ENCODE results near the gene ACOT4. TPM values are rescaled to one million over a fixed set of nuclear protein-coding genes. Genes with fewer than 3 reads are reported as not detected.

Gene ACOT4
- polyA plus RNA-seq, 1 donor from 2014 or later = 1.1 TPM

DNA sequence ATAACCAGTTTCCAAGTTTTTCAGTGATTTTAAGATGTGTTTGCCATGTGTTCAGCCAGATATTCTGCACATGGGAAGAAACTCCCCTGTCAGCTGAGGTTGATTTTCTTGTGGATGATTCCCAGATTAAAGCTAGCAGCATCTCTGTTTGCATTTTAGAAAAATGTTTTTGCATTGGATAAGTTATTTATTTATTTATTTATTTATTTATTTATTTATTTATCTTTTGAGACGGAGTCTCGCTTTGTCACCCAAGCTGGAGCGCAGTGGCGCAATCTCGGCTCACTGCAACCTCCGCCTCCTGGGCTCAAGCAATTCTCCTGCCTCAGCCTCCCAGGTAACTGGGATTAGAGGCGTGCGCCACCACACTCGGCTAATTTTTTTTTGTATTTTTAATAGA, 2.8 kb downstream of the ACOT4 start:
- peaks cover 20% of the 10 kb centered on the region for H3K27me3 ChIP-seq (ENCODE audit: insufficient read depth, low read depth, low read length)

DNA sequence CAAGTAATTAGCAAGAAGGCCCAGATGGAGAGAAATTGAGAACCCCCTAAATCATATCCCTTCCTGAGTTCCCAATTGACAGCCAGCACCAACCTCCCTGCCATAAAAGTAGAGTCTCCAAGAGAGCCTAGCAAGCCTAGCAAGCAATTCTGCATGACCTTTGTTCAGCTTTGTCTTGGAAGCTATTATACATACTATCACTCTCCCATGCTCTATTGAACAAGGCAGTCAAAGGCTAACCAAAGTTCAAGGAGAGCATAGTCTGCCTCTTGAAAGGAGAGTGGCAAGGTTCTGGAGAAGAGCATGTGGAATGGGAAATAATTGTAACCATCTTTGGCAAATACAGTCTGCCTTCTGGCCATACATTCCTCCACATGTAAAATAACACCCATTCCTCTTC, 7.8 kb downstream of the ACOT4 start:
- no peaks in the 10 kb centered on the region for H3K9me2 ChIP-seq (ENCODE audit: insufficient read depth, low read length)
- H3K36me3 ChIP-seq (ENCODE audit: insufficient read depth, low read length) = no peaks in the 10 kb centered on the region
- no peaks in the 10 kb centered on the region for H3K27me3 ChIP-seq (ENCODE audit: insufficient read depth, low read depth, low read length)
- H3K27ac ChIP-seq (ENCODE audit: low read length) = no peak overlapping the region
- no peak overlapping the region for H3K4me3 ChIP-seq (ENCODE audit: low read length)
- no peaks in the 10 kb centered on the region for H3K9me3 ChIP-seq (ENCODE audit: low read length)
- no peaks in the 10 kb centered on the region for H4K20me1 ChIP-seq (ENCODE audit: insufficient read depth)
- no peaks in the 10 kb centered on the region for H3F3A ChIP-seq (ENCODE audit: insufficient read depth, low read length, poor library complexity, severe bottlenecking)
- H2AFZ ChIP-seq (ENCODE audit: low read depth, low read length) = no peak overlapping the region
- TF ChIP-seq, protein P1, sequence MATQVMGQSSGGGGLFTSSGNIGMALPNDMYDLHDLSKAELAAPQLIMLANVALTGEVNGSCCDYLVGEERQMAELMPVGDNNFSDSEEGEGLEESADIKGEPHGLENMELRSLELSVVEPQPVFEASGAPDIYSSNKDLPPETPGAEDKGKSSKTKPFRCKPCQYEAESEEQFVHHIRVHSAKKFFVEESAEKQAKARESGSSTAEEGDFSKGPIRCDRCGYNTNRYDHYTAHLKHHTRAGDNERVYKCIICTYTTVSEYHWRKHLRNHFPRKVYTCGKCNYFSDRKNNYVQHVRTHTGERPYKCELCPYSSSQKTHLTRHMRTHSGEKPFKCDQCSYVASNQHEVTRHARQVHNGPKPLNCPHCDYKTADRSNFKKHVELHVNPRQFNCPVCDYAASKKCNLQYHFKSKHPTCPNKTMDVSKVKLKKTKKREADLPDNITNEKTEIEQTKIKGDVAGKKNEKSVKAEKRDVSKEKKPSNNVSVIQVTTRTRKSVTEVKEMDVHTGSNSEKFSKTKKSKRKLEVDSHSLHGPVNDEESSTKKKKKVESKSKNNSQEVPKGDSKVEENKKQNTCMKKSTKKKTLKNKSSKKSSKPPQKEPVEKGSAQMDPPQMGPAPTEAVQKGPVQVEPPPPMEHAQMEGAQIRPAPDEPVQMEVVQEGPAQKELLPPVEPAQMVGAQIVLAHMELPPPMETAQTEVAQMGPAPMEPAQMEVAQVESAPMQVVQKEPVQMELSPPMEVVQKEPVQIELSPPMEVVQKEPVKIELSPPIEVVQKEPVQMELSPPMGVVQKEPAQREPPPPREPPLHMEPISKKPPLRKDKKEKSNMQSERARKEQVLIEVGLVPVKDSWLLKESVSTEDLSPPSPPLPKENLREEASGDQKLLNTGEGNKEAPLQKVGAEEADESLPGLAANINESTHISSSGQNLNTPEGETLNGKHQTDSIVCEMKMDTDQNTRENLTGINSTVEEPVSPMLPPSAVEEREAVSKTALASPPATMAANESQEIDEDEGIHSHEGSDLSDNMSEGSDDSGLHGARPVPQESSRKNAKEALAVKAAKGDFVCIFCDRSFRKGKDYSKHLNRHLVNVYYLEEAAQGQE (IDR thresholded peaks at IDR 0.05; ENCODE audit: borderline replicate concordance) = no peak
- TF ChIP-seq, protein P2, sequence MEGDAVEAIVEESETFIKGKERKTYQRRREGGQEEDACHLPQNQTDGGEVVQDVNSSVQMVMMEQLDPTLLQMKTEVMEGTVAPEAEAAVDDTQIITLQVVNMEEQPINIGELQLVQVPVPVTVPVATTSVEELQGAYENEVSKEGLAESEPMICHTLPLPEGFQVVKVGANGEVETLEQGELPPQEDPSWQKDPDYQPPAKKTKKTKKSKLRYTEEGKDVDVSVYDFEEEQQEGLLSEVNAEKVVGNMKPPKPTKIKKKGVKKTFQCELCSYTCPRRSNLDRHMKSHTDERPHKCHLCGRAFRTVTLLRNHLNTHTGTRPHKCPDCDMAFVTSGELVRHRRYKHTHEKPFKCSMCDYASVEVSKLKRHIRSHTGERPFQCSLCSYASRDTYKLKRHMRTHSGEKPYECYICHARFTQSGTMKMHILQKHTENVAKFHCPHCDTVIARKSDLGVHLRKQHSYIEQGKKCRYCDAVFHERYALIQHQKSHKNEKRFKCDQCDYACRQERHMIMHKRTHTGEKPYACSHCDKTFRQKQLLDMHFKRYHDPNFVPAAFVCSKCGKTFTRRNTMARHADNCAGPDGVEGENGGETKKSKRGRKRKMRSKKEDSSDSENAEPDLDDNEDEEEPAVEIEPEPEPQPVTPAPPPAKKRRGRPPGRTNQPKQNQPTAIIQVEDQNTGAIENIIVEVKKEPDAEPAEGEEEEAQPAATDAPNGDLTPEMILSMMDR (IDR thresholded peaks at IDR 0.05; ENCODE audit: poor library complexity, severe bottlenecking) = no peak
- no peak for TF ChIP-seq EP300 (conservative IDR thresholded peaks at IDR 0.05; ENCODE audit: poor library complexity, severe bottlenecking)
- TF ChIP-seq SMC3 (conservative IDR thresholded peaks at IDR 0.05; ENCODE audit: poor library complexity) = no peak
- TF ChIP-seq EZH2 (IDR thresholded peaks at IDR 0.05; ENCODE audit: borderline replicate concordance, insufficient read depth, low read length, poor library complexity, severe bottlenecking) = no peak
- TF ChIP-seq POLR2AphosphoS5 (IDR thresholded peaks at IDR 0.05) = no peak
- TF ChIP-seq RAD21 (conservative IDR thresholded peaks at IDR 0.05) = no peak
- no peak for TF ChIP-seq TAF1 (IDR thresholded peaks at IDR 0.05; ENCODE audit: low read depth)
- no peak for TF ChIP-seq MXI1 (conservative IDR thresholded peaks at IDR 0.05; ENCODE audit: poor library complexity, severe bottlenecking)
- H3K4me2 ChIP-seq (ENCODE audit: low read length) = no peak overlapping the region
- H3K9ac ChIP-seq (ENCODE audit: low read length) = no peak overlapping the region
- H3K79me2 ChIP-seq (replicated peaks; ENCODE audit: insufficient read depth, low read length) = no peaks in the 10 kb centered on the region

More for the DNA sequence above, 2.8 kb downstream of the ACOT4 start:
- H3K9me2 ChIP-seq (ENCODE audit: insufficient read depth, low read length) = no peaks in the 10 kb centered on the region
- H3K9ac ChIP-seq (ENCODE audit: low read length) = no peak overlapping the region
- no peak overlapping the region for H2AFZ ChIP-seq (ENCODE audit: low read depth, low read length)
- H3F3A ChIP-seq (ENCODE audit: insufficient read depth, low read length, poor library complexity, severe bottlenecking) = no peaks in the 10 kb centered on the region
- H3K36me3 ChIP-seq (ENCODE audit: insufficient read depth, low read length) = no peaks in the 10 kb centered on the region
- no peaks in the 10 kb centered on the region for H4K20me1 ChIP-seq (ENCODE audit: insufficient read depth)
- H3K4me2 ChIP-seq (ENCODE audit: low read length) = no peak overlapping the region
- no peak overlapping the region for H3K27ac ChIP-seq (ENCODE audit: low read length)
- no peaks in the 10 kb centered on the region for H3K9me3 ChIP-seq (ENCODE audit: low read length)
- H3K4me3 ChIP-seq (ENCODE audit: low read length) = no peak overlapping the region
- no peaks in the 10 kb centered on the region for H3K79me2 ChIP-seq (replicated peaks; ENCODE audit: insufficient read depth, low read length)
- TF ChIP-seq MXI1 (conservative IDR thresholded peaks at IDR 0.05; ENCODE audit: poor library complexity, severe bottlenecking) = no peak
- TF ChIP-seq, protein P2 (IDR thresholded peaks at IDR 0.05; ENCODE audit: poor library complexity, severe bottlenecking) = no peak
